HEK293 (cell line): ENCODE measurements around the gene GIT1.

Source experiments
- CTCF ChIA-PET: fragments of 350-600 bp; formaldehyde crosslinking; extraction: SDS; loops from one replicate; lab custom pipeline; 2021; ENCODE audit warnings: antibody characterized with exemption; lab: Yijun Ruan, JAX
- POLR2A ChIA-PET: fragments of 300-600 bp; formaldehyde crosslinking; extraction: SDS; loops from one replicate; lab custom pipeline; 2020; ENCODE audit warnings: antibody characterized with exemption, inconsistent platforms; lab: Yijun Ruan, JAX
- H3K27ac ChIP-seq: fragments of 200-500 bp; sonication (Bioruptor generic); 2 replicates; pipeline ENCODE4 v1.5.1; 2014; ENCODE audit warnings: low read depth, low read length, control low read depth, inconsistent platforms; ENCODE audit errors: extremely low read depth
- H3K36me3 ChIP-seq, 2 experiments: fragments of 200-500 bp in 1 of 2; sonication (Bioruptor generic) in 1 of 2; 1 replicate in 1 of 2; 2 replicates in 1 of 2; pipeline ENCODE4 v1.5.1; 2014 to 2017; ENCODE audit warnings: inconsistent platforms in 2 of 2, low read length in 2 of 2; ENCODE audit not compliant: control insufficient read depth in 2 of 2, insufficient read depth in 1 of 2
- H3K4me1 ChIP-seq: fragments of 200-500 bp; sonication (Bioruptor generic); 2 replicates; pipeline ENCODE4 v1.5.1; 2014; ENCODE audit warnings: mild to moderate bottlenecking, low read length, inconsistent platforms; ENCODE audit not compliant: control insufficient read depth, insufficient read depth
- H3K4me3 ChIP-seq: 2 replicates; pipeline ENCODE4 v1.5.1; 2011; ENCODE audit warnings: low read depth, mild to moderate bottlenecking, control low read depth, low read length, moderate library complexity
- H3K9me3 ChIP-seq: fragments of 200-500 bp; sonication (Bioruptor generic); 2 replicates; pipeline ENCODE4 v1.5.1; 2014; ENCODE audit warnings: low read depth, low read length, inconsistent platforms; ENCODE audit not compliant: control insufficient read depth, insufficient read depth
- EGR2 ChIP-seq: fragments of 450-650 bp; formaldehyde crosslinking; IDR thresholded peaks from 2 replicates; pipeline ENCODE4 v1.5.1; 2016; ENCODE audit warnings: low read depth, missing biosample characterization, missing genetic modification characterization
- HOXA7 ChIP-seq: sonication (generic); formaldehyde crosslinking; IDR thresholded peaks from 2 replicates; pipeline ENCODE4 v1.8.1; 2022; ENCODE audit warnings: missing genetic modification reagents, borderline replicate concordance
- HOXC10 ChIP-seq: sonication (generic); formaldehyde crosslinking; IDR thresholded peaks from 2 replicates; pipeline ENCODE4 v1.8.1; 2023; ENCODE audit warnings: mild to moderate bottlenecking, missing genetic modification reagents
- KLF1 ChIP-seq: fragments of 450-650 bp; formaldehyde crosslinking; IDR thresholded peaks from 2 replicates; pipeline ENCODE4 v1.5.1; 2016; ENCODE audit warnings: missing biosample characterization, missing genetic modification characterization
- ZFHX2 ChIP-seq: fragments of 450-650 bp; formaldehyde crosslinking; conservative IDR thresholded peaks from 2 replicates; pipeline ENCODE4 v1.5.1; 2016; ENCODE audit warnings: missing biosample characterization, missing genetic modification characterization
- ZFP41 ChIP-seq: fragments of 450-650 bp; formaldehyde crosslinking; IDR thresholded peaks from 2 replicates; pipeline ENCODE4 v1.5.1; 2016; ENCODE audit warnings: missing biosample characterization, missing genetic modification characterization, borderline replicate concordance
- ZNF2 ChIP-seq: fragments of 450-650 bp; formaldehyde crosslinking; IDR thresholded peaks from 2 replicates; pipeline ENCODE4 v1.5.1; 2016; ENCODE audit warnings: missing biosample characterization, missing genetic modification characterization
- ZNF23 ChIP-seq: fragments of 450-650 bp; formaldehyde crosslinking; IDR thresholded peaks from 2 replicates; pipeline ENCODE4 v1.5.1; 2016; ENCODE audit warnings: missing biosample characterization, missing genetic modification characterization, borderline replicate concordance
- ZNF239 ChIP-seq: fragments of 450-650 bp; formaldehyde crosslinking; IDR thresholded peaks from 2 replicates; pipeline ENCODE4 v1.5.1; 2016; ENCODE audit warnings: missing biosample characterization, missing genetic modification characterization
- ZNF24 ChIP-seq: fragments of 450-650 bp; formaldehyde crosslinking; IDR thresholded peaks from 2 replicates; pipeline ENCODE4 v1.5.1; 2016; ENCODE audit warnings: missing biosample characterization, missing genetic modification characterization
- ZNF311 ChIP-seq: fragments of 450-650 bp; formaldehyde crosslinking; IDR thresholded peaks from 2 replicates; pipeline ENCODE4 v1.5.1; 2017; ENCODE audit warnings: missing biosample characterization, missing genetic modification characterization, borderline replicate concordance
- ZNF324 ChIP-seq: fragments of 450-650 bp; formaldehyde crosslinking; IDR thresholded peaks from 2 replicates; pipeline ENCODE4 v1.5.1; 2016; ENCODE audit warnings: missing biosample characterization, missing genetic modification characterization
- ZNF366 ChIP-seq: fragments of 450-650 bp; formaldehyde crosslinking; conservative IDR thresholded peaks from 2 replicates; pipeline ENCODE4 v1.5.1; 2016; ENCODE audit warnings: missing biosample characterization, missing genetic modification characterization
- ZNF426 ChIP-seq: fragments of 450-650 bp; formaldehyde crosslinking; IDR thresholded peaks from 2 replicates; pipeline ENCODE4 v1.5.1; 2017; ENCODE audit warnings: missing biosample characterization, missing genetic modification characterization, mild to moderate bottlenecking, inconsistent platforms, moderate library complexity
- ZNF513 ChIP-seq: fragments of 450-650 bp; IDR thresholded peaks from 2 replicates; pipeline ENCODE4 v1.5.1; 2018; ENCODE audit warnings: missing biosample characterization, missing genetic modification characterization
- ZNF658 ChIP-seq: fragments of 450-650 bp; formaldehyde crosslinking; IDR thresholded peaks from 2 replicates; pipeline ENCODE4; 2016; ENCODE audit warnings: missing biosample characterization, missing genetic modification characterization
- ZNF670 ChIP-seq: fragments of 450-650 bp; formaldehyde crosslinking; IDR thresholded peaks from 2 replicates; pipeline ENCODE4 v1.5.1; 2016; ENCODE audit warnings: missing biosample characterization, missing genetic modification characterization, low read depth
- ZNF747 ChIP-seq: fragments of 450-650 bp; formaldehyde crosslinking; IDR thresholded peaks from 2 replicates; pipeline ENCODE4 v1.5.1; 2016; ENCODE audit warnings: missing biosample characterization, missing genetic modification characterization
- ZNF776 ChIP-seq: fragments of 450-650 bp; formaldehyde crosslinking; IDR thresholded peaks from 2 replicates; pipeline ENCODE4 v1.5.0; 2017; ENCODE audit warnings: missing biosample characterization, missing genetic modification characterization, borderline replicate concordance
- ZNF785 ChIP-seq: fragments of 450-650 bp; formaldehyde crosslinking; IDR thresholded peaks from 2 replicates; pipeline ENCODE4 v1.5.1; 2016; ENCODE audit warnings: missing biosample characterization, missing genetic modification characterization
- ZNF837 ChIP-seq: fragments of 450-650 bp; formaldehyde crosslinking; IDR thresholded peaks from 2 replicates; pipeline ENCODE4 v1.5.1; 2016; ENCODE audit warnings: missing biosample characterization, missing genetic modification characterization
- ZSCAN23 ChIP-seq: fragments of 450-650 bp; formaldehyde crosslinking; IDR thresholded peaks from 2 replicates; pipeline ENCODE4 v1.5.1; 2016; ENCODE audit warnings: missing biosample characterization, missing genetic modification characterization
- TF ChIP-seq, protein P1 (sequence below): IDR thresholded peaks from 2 replicates; pipeline ENCODE4 v1.6.1; 2011; ENCODE audit warnings: mild to moderate bottlenecking, low read depth, low read length, borderline replicate concordance
- TF ChIP-seq, protein P2 (sequence below): fragments of 450-650 bp; formaldehyde crosslinking; IDR thresholded peaks from 2 replicates; pipeline ENCODE4 v1.5.1; 2016; ENCODE audit warnings: missing biosample characterization, missing genetic modification characterization

The GIT1 gene

DNA sequence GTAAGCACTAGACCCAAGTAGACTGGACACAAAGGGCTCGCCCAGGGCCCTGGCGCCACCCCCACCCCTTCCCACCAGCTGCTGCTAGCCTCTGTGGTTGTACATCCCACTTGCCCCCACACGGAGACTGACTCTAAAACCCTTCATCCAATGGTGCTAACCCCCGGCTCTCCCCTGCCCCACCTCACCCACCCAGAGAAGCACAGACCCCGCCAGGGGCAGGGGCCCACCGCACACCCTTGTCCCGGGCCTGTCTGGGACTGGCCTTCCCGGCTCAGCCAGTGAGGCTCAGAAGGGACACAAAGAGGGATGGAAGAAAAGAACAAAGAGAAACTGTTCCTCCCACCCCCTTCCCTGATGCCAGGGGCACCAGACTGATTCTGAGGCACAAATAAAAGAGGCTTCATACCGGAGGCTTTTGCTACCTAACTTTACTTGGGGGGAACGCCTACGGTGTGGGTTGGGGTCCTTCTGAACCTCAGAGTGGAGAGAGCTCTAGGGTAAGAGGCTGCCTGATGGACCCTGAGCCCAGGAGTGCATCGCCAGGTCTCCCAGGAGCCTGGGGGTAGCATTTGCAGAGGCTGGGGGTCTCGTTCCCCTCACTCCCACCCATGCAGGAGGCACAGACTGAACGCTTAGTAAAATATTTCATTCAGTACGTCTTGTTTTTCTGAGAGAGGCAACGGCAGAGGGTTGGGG is 25.1 kb upstream of the GIT1 start:
- POLR2A ChIA-PET, result no interaction called here
- no peak for TF ChIP-seq ZNF24 (tag by site-specific recombination)
- 0 out of 2 replicates have a peak, but pooled peaks have one; percentile 14 for TF ChIP-seq EGR2 (tag by site-specific recombination)
- TF ChIP-seq ZFHX2 (tag by site-specific recombination), result peak; percentile 22; the same call in 1 of the 2 replicates
- Histone ChIP-seq H3K4me3 (no peak overlapping the region), H3K4me1 (no peaks in the 10 kb centered on the region), H3K27ac (peak overlapping the region; percentile 18; the same call in 1 of the 2 replicates), H3K36me3 (peaks cover 0 to 37% of the 10 kb centered on the region in 2 experiments; a peak in 1 of 3 replicates), H3K9me3 (no peaks in the 10 kb centered on the region)
- CTCF ChIA-PET, result interaction anchor here (0.6 to 1.4 kb wide), 3 partner anchors 20 to 454 kb away, joined by 3 to 5 read pairs (median 5); no protein-coding TSS in a partner anchor

DNA sequence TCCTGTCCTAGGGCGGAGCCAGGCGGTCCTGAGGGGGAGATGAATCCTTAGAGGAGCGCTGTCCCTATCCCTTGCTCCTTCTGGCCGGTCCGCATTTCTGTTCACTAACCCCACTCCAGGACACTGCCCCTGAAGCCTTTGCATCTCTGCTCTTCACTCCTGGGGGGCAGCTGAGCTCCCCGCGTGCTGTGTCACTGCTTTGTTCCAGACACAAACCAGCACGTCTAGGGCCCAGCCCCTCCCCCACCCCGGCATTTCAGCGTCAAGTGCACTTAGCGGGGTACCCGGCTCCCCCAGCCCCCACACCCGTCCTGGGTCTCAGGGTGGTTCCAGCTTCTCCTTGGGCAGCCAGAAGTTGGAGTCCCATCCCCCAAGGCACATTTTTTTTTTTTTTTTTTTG is 24.4 kb upstream of the GIT1 start:
- Histone ChIP-seq H3K4me3 (no peak overlapping the region), H3K9me3 (no peaks in the 10 kb centered on the region), H3K4me1 (no peaks in the 10 kb centered on the region), H3K27ac (no peak overlapping the region), H3K36me3 (peaks cover 0 to 44% of the 10 kb centered on the region in 2 experiments; a peak in 1 of 3 replicates)
- POLR2A ChIA-PET, result no interaction called here
- no peak for TF ChIP-seq ZNF837 (tag by site-specific recombination)
- no peak for TF ChIP-seq ZNF785 (tag by site-specific recombination)
- TF ChIP-seq ZNF670, result no peak
- no peak for TF ChIP-seq ZNF366 (tag by site-specific recombination)
- no peak for TF ChIP-seq ZNF23
- TF ChIP-seq ZFP41 (tag by site-specific recombination), result no peak
- TF ChIP-seq ZNF324 (tag by site-specific recombination), result no peak
- no peak for TF ChIP-seq ZFHX2 (tag by site-specific recombination)
- TF ChIP-seq ZNF311 (tag by site-specific recombination), result no peak
- no peak for TF ChIP-seq ZNF426
- TF ChIP-seq ZNF2 (tag by site-specific recombination), result no peak
- TF ChIP-seq, protein P1, sequence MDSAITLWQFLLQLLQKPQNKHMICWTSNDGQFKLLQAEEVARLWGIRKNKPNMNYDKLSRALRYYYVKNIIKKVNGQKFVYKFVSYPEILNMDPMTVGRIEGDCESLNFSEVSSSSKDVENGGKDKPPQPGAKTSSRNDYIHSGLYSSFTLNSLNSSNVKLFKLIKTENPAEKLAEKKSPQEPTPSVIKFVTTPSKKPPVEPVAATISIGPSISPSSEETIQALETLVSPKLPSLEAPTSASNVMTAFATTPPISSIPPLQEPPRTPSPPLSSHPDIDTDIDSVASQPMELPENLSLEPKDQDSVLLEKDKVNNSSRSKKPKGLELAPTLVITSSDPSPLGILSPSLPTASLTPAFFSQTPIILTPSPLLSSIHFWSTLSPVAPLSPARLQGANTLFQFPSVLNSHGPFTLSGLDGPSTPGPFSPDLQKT, result no peak
- TF ChIP-seq ZSCAN23 (tag by site-specific recombination), result no peak
- CTCF ChIA-PET, result interaction anchor here (0.6 to 1.1 kb wide), 3 partner anchors 21 to 454 kb away, joined by 3 to 5 read pairs (median 4); partner anchors contain the start of gene ANKRD13B

- Histone ChIP-seq H3K9me3 (no peaks in the 10 kb centered on the region), H3K4me3 (no peak overlapping the region), H3K4me1 (no peaks in the 10 kb centered on the region), H3K27ac (no peak overlapping the region), H3K36me3 (peaks cover 0 to 45% of the 10 kb centered on the region in 2 experiments; a peak in 1 of 3 replicates)
- ChIA-PET POLR2A (interaction anchor here (0.7 kb wide), 1 partner anchor 28 kb away, joined by 3 read pairs; no protein-coding TSS in a partner anchor), CTCF (interaction anchor here (0.6 to 1.1 kb wide), 2 partner anchors 20 to 93 kb away, joined by 4 to 5 read pairs; partner anchors contain the start of gene ANKRD13B)
- TF ChIP-seq HOXA7 (CRISPR knock-in tag) (no peak), HOXC10 (CRISPR knock-in tag) (no peak), ZNF513 (tag by site-specific recombination) (no peak), ZNF658 (tag by site-specific recombination) (no peak), ZNF239 (tag by site-specific recombination) (no peak), KLF1 (tag by site-specific recombination) (no peak), ZNF747 (tag by site-specific recombination) (no peak), ZNF776 (no peak)
- TF ChIP-seq, protein P2, sequence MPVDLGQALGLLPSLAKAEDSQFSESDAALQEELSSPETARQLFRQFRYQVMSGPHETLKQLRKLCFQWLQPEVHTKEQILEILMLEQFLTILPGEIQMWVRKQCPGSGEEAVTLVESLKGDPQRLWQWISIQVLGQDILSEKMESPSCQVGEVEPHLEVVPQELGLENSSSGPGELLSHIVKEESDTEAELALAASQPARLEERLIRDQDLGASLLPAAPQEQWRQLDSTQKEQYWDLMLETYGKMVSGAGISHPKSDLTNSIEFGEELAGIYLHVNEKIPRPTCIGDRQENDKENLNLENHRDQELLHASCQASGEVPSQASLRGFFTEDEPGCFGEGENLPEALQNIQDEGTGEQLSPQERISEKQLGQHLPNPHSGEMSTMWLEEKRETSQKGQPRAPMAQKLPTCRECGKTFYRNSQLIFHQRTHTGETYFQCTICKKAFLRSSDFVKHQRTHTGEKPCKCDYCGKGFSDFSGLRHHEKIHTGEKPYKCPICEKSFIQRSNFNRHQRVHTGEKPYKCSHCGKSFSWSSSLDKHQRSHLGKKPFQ (tag by site-specific recombination), result no peak
Measured at GRCh38 chr17:29613352-29613837, 23.9 kb upstream of the GIT1 start.
